Activated naive CD8-positive, alpha-beta T cell treated with anti-CD3 and anti-CD28 coated beads, Interleukin-2, amount 50 U/mL, for 24 hours (primary cell): ENCODE measurements around the gene ANKRD16.
A peak's percentile ranks its signal among the peaks of the same experiment; 100 is the strongest.
"Not testable (repeated sequence)": the region's sequence is repeated elsewhere in the genome, so short reads cannot be mapped to it uniquely, and the experiment has no call there.

Experiments
- ATAC-seq: fragments of 150-1000 bp; cut with Tn5 transposase; one replicate; pipeline ENCODE4 v1.10.0; 2021
- DNase-seq: peaks from one replicate; pipeline ENCODE4 v3.0.0; 2021
- H3K27ac Mint-ChIP-seq: one replicate; pipeline ENCODE4 v1.8.0; 2021; ENCODE audit warnings: mild to moderate bottlenecking, mixed read lengths
- H3K27me3 Mint-ChIP-seq: one replicate; pipeline ENCODE4 v1.8.0; 2021; ENCODE audit warnings: mixed read lengths
- H3K36me3 Mint-ChIP-seq: one replicate; pipeline ENCODE4 v1.8.0; 2021; ENCODE audit warnings: low read depth, mixed read lengths
- H3K4me1 Mint-ChIP-seq: one replicate; pipeline ENCODE4 v1.8.0; 2021; ENCODE audit warnings: mixed read lengths
- H3K4me3 Mint-ChIP-seq: one replicate; pipeline ENCODE4 v1.8.0; 2021; ENCODE audit warnings: mild to moderate bottlenecking, moderate library complexity, mixed read lengths
- H3K9me3 Mint-ChIP-seq: one replicate; pipeline ENCODE4 v1.8.0; 2021; ENCODE audit warnings: mixed read lengths

The ANKRD16 gene

GRCh38 chr10:5876181-5876768 is 13.4 kb downstream of the ANKRD16 start:
- ATAC-seq (no peak), DNase-seq (no peak)
- peaks cover 30% of the 10 kb centered on the region for H3K36me3 Mint-ChIP-seq
- no peak overlapping the region for H3K4me3 Mint-ChIP-seq
- no peak overlapping the region for H3K27ac Mint-ChIP-seq
- peaks cover 4% of the 10 kb centered on the region for H3K4me1 Mint-ChIP-seq
- H3K9me3 Mint-ChIP-seq: no peaks in the 10 kb centered on the region
- no peaks in the 10 kb centered on the region for H3K27me3 Mint-ChIP-seq

- Mint-ChIP-seq H3K36me3 (peaks cover 21% of the 10 kb centered on the region), H3K27me3 (no peaks in the 10 kb centered on the region), H3K4me3 (peak overlapping the region; percentile 45), H3K27ac (peak overlapping the region; percentile 3), H3K4me1 (peaks cover 4% of the 10 kb centered on the region), H3K9me3 (no peaks in the 10 kb centered on the region)
- DNase-seq (peak; percentile 73), ATAC-seq (peak; percentile 85)
These were observed 16.1 kb downstream of the ANKRD16 start for GRCh38 chr10:5873515-5873995.

GRCh38 chr10:5871596-5871995 is 18.1 kb downstream of the ANKRD16 start:
- Mint-ChIP-seq H3K9me3 (no peaks in the 10 kb centered on the region), H3K4me1 (peaks cover 6% of the 10 kb centered on the region), H3K27me3 (no peaks in the 10 kb centered on the region), H3K4me3 (no peak overlapping the region), H3K27ac (no peak overlapping the region), H3K36me3 (peaks cover 11% of the 10 kb centered on the region)
- ATAC-seq: no peak
- DNase-seq: no peak

- Mint-ChIP-seq H3K9me3 (no peaks in the 10 kb centered on the region), H3K4me3 (no peak overlapping the region), H3K27ac (no peak overlapping the region), H3K27me3 (no peaks in the 10 kb centered on the region), H3K36me3 (peaks cover 4% of the 10 kb centered on the region), H3K4me1 (peaks cover 6% of the 10 kb centered on the region)
- no peak for DNase-seq
- ATAC-seq: no peak
These were observed 20.5 kb downstream of the ANKRD16 start for GRCh38 chr10:5869156-5869555.

- not testable (repeated sequence) for ATAC-seq, H3K36me3 Mint-ChIP-seq, DNase-seq, H3K27ac Mint-ChIP-seq, H3K27me3 Mint-ChIP-seq, H3K9me3 Mint-ChIP-seq, H3K4me3 Mint-ChIP-seq, H3K4me1 Mint-ChIP-seq
These were observed 21.3 kb downstream of the ANKRD16 start for GRCh38 chr10:5868383-5868782.

GRCh38 chr10:5867091-5867615 is 22.5 kb downstream of the ANKRD16 start:
- not testable (repeated sequence) for H3K4me1 Mint-ChIP-seq, H3K27ac Mint-ChIP-seq, ATAC-seq, H3K36me3 Mint-ChIP-seq, H3K9me3 Mint-ChIP-seq, H3K4me3 Mint-ChIP-seq, H3K27me3 Mint-ChIP-seq, DNase-seq

GRCh38 chr10:5866451-5867081 is 23.1 kb downstream of the ANKRD16 start:
- peak overlapping the region; percentile 3 for H3K4me3 Mint-ChIP-seq
- H3K27me3 Mint-ChIP-seq, H3K9me3 Mint-ChIP-seq, H3K36me3 Mint-ChIP-seq, ATAC-seq, DNase-seq, H3K27ac Mint-ChIP-seq, H3K4me1 Mint-ChIP-seq: not testable (repeated sequence)

GRCh38 chr10:5862981-5863685 is 26.6 kb downstream of the ANKRD16 start:
- DNase-seq, H3K4me3 Mint-ChIP-seq, H3K36me3 Mint-ChIP-seq, H3K4me1 Mint-ChIP-seq, H3K9me3 Mint-ChIP-seq, H3K27me3 Mint-ChIP-seq, ATAC-seq: not testable (repeated sequence)
- peak overlapping the region; percentile 63 for H3K27ac Mint-ChIP-seq

GRCh38 chr10:5862360-5862961 is 27.2 kb downstream of the ANKRD16 start:
- no peak overlapping the region for H3K4me3 Mint-ChIP-seq
- H3K9me3 Mint-ChIP-seq: no peaks in the 10 kb centered on the region
- no peak for DNase-seq
- ATAC-seq: peak; percentile 71
- no peaks in the 10 kb centered on the region for H3K27me3 Mint-ChIP-seq
- H3K36me3 Mint-ChIP-seq: peaks cover 4% of the 10 kb centered on the region
- H3K4me1 Mint-ChIP-seq: peaks cover 4% of the 10 kb centered on the region
- no peak overlapping the region for H3K27ac Mint-ChIP-seq

GRCh38 chr10:5860066-5860465 is 29.6 kb downstream of the ANKRD16 start:
- Mint-ChIP-seq H3K27ac (no peak overlapping the region), H3K4me3 (no peak overlapping the region), H3K36me3 (peaks cover 4% of the 10 kb centered on the region), H3K9me3 (no peaks in the 10 kb centered on the region), H3K4me1 (peaks cover 2% of the 10 kb centered on the region), H3K27me3 (no peaks in the 10 kb centered on the region)
- DNase-seq: no peak
- ATAC-seq: no peak

- no peak overlapping the region for H3K4me3 Mint-ChIP-seq
- no peaks in the 10 kb centered on the region for H3K9me3 Mint-ChIP-seq
- DNase-seq (no peak), ATAC-seq (no peak)
- no peak overlapping the region for H3K27ac Mint-ChIP-seq
- peaks cover 2% of the 10 kb centered on the region for H3K4me1 Mint-ChIP-seq
- H3K36me3 Mint-ChIP-seq: peaks cover 4% of the 10 kb centered on the region
- no peaks in the 10 kb centered on the region for H3K27me3 Mint-ChIP-seq
These were observed 30.9 kb downstream of the ANKRD16 start for GRCh38 chr10:5858811-5859210.

- Mint-ChIP-seq H3K27ac (no peak overlapping the region), H3K4me3 (no peak overlapping the region), H3K9me3 (no peaks in the 10 kb centered on the region), H3K4me1 (peaks cover 5% of the 10 kb centered on the region), H3K36me3 (no peaks in the 10 kb centered on the region), H3K27me3 (no peaks in the 10 kb centered on the region)
- ATAC-seq (no peak), DNase-seq (no peak)
These were observed 33.0 kb downstream of the ANKRD16 start for GRCh38 chr10:5856701-5857004.

- Mint-ChIP-seq H3K36me3 (no peaks in the 10 kb centered on the region), H3K9me3 (no peaks in the 10 kb centered on the region), H3K4me1 (peaks cover 5% of the 10 kb centered on the region), H3K27ac (no peak overlapping the region), H3K4me3 (no peak overlapping the region), H3K27me3 (no peaks in the 10 kb centered on the region)
- DNase-seq: no peak
- ATAC-seq: no peak
These were observed 33.6 kb downstream of the ANKRD16 start for GRCh38 chr10:5855979-5856700.

GRCh38 chr10:5854131-5854475 is 35.6 kb downstream of the ANKRD16 start:
- ATAC-seq (no peak), DNase-seq (no peak)
- no peaks in the 10 kb centered on the region for H3K27me3 Mint-ChIP-seq
- H3K4me3 Mint-ChIP-seq: no peak overlapping the region
- H3K9me3 Mint-ChIP-seq: no peaks in the 10 kb centered on the region
- H3K27ac Mint-ChIP-seq: no peak overlapping the region
- no peaks in the 10 kb centered on the region for H3K36me3 Mint-ChIP-seq
- peaks cover 5% of the 10 kb centered on the region for H3K4me1 Mint-ChIP-seq
